Transverse colon (tissue), 4 donors: ENCODE results near the gene DNAH1. TPM values are rescaled to one million over a fixed set of nuclear protein-coding genes. Genes with fewer than 3 reads are reported as not detected.

ENCODE experiments used
- DNase-seq: peaks from one replicate; pipeline ENCODE4 v3.0.0-alpha.2; 2019
- H3K27ac ChIP-seq, 4 donors: fragments of 200-600 bp; sonication (generic); 2 replicates each; pipeline ENCODE4 v1.5.1; 2016 to 2018; ENCODE audit warnings: inconsistent platforms in 4 of 4
- H3K27me3 ChIP-seq: fragments of 200-600 bp; sonication (generic); 2 replicates; pipeline ENCODE4 v1.5.1; 2017; ENCODE audit warnings: inconsistent platforms
- H3K36me3 ChIP-seq, 4 donors: fragments of 200-600 bp; sonication (generic); 2 replicates each; pipeline ENCODE4 v1.5.1; 2017 to 2019; ENCODE audit warnings: inconsistent platforms in 4 of 4
- H3K4me1 ChIP-seq, 4 donors: fragments of 200-600 bp; sonication (generic); 2 replicates each; pipeline ENCODE4 v1.5.1; 2017 to 2020; ENCODE audit warnings: inconsistent platforms in 4 of 4
- H3K4me3 ChIP-seq, 4 donors: fragments of 200-600 bp; sonication (generic); 1 replicate in 1 of 4; 2 replicates in 3 of 4; pipeline versions ENCODE4 v1.5.1 to v1.6.1; 2017 to 2019; ENCODE audit warnings: inconsistent platforms in 4 of 4
- H3K9me3 ChIP-seq, 2 donors: fragments of 200-600 bp; sonication (generic); 2 replicates each; pipeline ENCODE4 v1.5.1; 2017 to 2019; ENCODE audit warnings: inconsistent platforms in 2 of 2
- EP300 ChIP-seq: sonication (generic); formaldehyde crosslinking; IDR thresholded peaks from one replicate; pipeline ENCODE4 v1.6.1; 2017; ENCODE audit warnings: antibody characterized with exemption, low read depth
- POLR2A ChIP-seq: fragments of 450-650 bp; IDR thresholded peaks from one replicate; pipeline ENCODE4 v1.6.1; 2016; ENCODE audit warnings: antibody characterized with exemption, mild to moderate bottlenecking, moderate library complexity
- POLR2AphosphoS5 ChIP-seq, 3 donors: sonication (generic); formaldehyde crosslinking; IDR thresholded peaks; one replicate each; pipeline ENCODE4 v1.6.1; 2016; ENCODE audit warnings: antibody characterized with exemption in 3 of 3
- WGBS, 2 donors: methylation state at CpG; one replicate each; pipeline ENCODE4 v1.1.5; 2018; ENCODE audit warnings: low coverage in 1 of 2; 5-methylcytosine and 5-hydroxymethylcytosine counted together
- in situ Hi-C, 4 donors: fragments of 200-750 bp; cut with MboI; loops; one replicate each; pipeline versions ENCODE4 v1.15.0 to v1.15.1; 2017; ENCODE audit warnings: low sequenced_read_pairs in 3 of 4, low pct_ligation_motif_present in 1 of 4, low pct_unique_long_range_greater_than_20kb in 1 of 4
- intact Hi-C: fragments of 100-400 bp; cut with DNase I; formaldehyde crosslinking; loops from one replicate; pipeline ENCODE4 v1.15.1; 2023; ENCODE audit warnings: low total_unique reads
- total RNA-seq, 4 donors: library from RNA; depleted of rRNA; stranded (reverse); fragments of >200 nt; gene quantifications; one replicate each; pipeline ENCODE4 v1.1.0, GENCODE V29; 2016
- TF ChIP-seq, protein P1 (sequence below), 5 experiments: fragments of 200-600 bp in 3 of 5; fragments of 450-650 bp in 2 of 5; sonication (generic) in 3 of 5; IDR thresholded peaks; 1 replicate in 2 of 5; 2 replicates in 3 of 5; pipeline ENCODE4 v1.5.1; 2016 to 2017; ENCODE audit warnings: antibody characterized with exemption in 5 of 5, inconsistent platforms in 3 of 5, mild to moderate bottlenecking in 2 of 5, moderate library complexity in 1 of 5

The DNAH1 gene
- total RNA-seq, 4 donors from 2014 or later, result 17.6 to 102 (median 26.3) TPM

DNA sequence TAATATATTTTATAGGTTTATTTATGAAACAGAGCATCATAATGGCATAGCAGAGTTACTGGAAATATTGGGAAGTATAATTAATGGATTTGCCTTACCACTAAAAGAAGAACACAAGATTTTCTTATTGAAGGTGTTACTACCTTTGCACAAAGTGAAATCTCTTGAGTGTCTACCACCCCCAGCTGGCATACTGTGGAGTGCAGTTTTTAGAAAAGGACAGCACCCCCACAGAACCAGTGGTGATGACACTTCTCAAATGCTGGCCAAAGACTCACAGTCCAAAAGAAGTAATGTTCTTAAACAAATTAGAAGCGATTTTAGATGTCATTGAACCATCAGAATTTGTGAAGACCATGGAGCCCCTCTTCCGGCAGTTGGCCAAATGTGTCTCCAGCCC is 58.1 kb downstream of the DNAH1 start:
- no peaks in the 10 kb centered on the region for H3K27me3 ChIP-seq
- WGBS, 2 donors, result 72 to 91% methylated on average over 2 of the region's 2 CpGs
- TF ChIP-seq EP300, result no peak
- no peak for TF ChIP-seq POLR2AphosphoS5 (IDR thresholded peaks at IDR 0.05)
- TF ChIP-seq, protein P1, sequence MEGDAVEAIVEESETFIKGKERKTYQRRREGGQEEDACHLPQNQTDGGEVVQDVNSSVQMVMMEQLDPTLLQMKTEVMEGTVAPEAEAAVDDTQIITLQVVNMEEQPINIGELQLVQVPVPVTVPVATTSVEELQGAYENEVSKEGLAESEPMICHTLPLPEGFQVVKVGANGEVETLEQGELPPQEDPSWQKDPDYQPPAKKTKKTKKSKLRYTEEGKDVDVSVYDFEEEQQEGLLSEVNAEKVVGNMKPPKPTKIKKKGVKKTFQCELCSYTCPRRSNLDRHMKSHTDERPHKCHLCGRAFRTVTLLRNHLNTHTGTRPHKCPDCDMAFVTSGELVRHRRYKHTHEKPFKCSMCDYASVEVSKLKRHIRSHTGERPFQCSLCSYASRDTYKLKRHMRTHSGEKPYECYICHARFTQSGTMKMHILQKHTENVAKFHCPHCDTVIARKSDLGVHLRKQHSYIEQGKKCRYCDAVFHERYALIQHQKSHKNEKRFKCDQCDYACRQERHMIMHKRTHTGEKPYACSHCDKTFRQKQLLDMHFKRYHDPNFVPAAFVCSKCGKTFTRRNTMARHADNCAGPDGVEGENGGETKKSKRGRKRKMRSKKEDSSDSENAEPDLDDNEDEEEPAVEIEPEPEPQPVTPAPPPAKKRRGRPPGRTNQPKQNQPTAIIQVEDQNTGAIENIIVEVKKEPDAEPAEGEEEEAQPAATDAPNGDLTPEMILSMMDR (IDR thresholded peaks at IDR 0.05), result no peak
- no peak for TF ChIP-seq POLR2A
- in situ Hi-C loops, result no loop called here
- intact Hi-C loops, result no loop called here
- H3K9me3 ChIP-seq, result no peaks in the 10 kb centered on the region
- H3K4me1 ChIP-seq, result no peaks in the 10 kb centered on the region
- no peaks in the 10 kb centered on the region for H3K36me3 ChIP-seq
- no peak overlapping the region for H3K27ac ChIP-seq
- DNase-seq, result no peak
- no peak overlapping the region for H3K4me3 ChIP-seq

DNA sequence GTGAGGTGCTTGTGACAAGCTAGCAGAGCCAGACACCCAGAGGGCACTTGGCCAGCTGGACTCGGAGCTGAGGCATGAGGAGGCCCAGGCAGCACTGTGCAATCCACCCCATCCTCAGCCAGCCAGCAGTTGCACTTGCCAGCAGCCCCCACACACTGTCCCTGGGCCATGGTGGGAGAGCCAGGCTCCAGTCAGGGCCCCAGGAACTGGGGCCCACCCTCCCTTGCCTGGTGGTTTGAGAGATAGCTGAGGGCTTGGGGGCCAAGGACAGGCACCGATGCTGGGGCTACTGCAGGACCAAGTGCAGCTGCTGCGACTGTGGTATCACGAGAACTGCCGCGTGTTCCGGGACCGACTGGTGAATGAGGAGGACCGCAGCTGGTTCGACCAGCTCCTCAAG is 63.5 kb downstream of the DNAH1 start:
- Histone ChIP-seq H3K36me3 (no peaks in the 10 kb centered on the region), H3K4me1 (no peaks in the 10 kb centered on the region), H3K27me3 (no peaks in the 10 kb centered on the region), H3K4me3 (no peak overlapping the region), H3K9me3 (no peaks in the 10 kb centered on the region), H3K27ac (no peak overlapping the region)
- 84% methylated on average over 10 of the region's 10 CpGs; no CpG with 5 or more reads in 1 of the 2 donors for WGBS, 2 donors
- TF ChIP-seq, protein P1 (IDR thresholded peaks at IDR 0.05), result no peak
- TF ChIP-seq EP300 (no peak), POLR2AphosphoS5 (IDR thresholded peaks at IDR 0.05) (no peak), POLR2A (no peak)
- no peak for DNase-seq
- intact Hi-C loops (no loop called here), in situ Hi-C loops (no loop called here)

DNA sequence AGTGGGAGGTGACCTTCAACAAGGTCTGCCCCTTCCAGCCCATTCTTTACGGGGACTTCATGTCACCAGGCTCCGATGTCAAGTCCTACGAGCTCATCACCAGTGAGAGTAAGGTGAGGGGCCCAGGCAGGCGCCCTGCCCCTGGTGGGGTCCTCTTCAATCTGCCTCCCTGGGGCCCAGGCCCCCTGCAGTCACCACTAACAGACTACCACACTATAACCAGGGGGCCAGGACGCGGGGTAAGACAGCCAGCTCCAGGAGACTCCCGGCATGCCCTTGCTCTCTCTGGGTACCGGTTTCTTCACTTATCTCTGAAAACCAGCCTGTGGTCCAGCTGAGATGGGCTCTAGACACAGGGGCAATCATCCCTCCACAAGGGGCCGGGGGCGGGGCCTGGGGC is 63.9 kb downstream of the DNAH1 start:
- in situ Hi-C loops, result no loop called here
- H3K9me3 ChIP-seq, result no peaks in the 10 kb centered on the region
- H3K4me3 ChIP-seq, result no peak overlapping the region
- no peak for DNase-seq
- no peaks in the 10 kb centered on the region for H3K27me3 ChIP-seq
- no peaks in the 10 kb centered on the region for H3K4me1 ChIP-seq
- H3K27ac ChIP-seq, result no peak overlapping the region
- 80 to 89% methylated on average over 1 to 8 of the region's 10 CpGs for WGBS, 2 donors
- TF ChIP-seq POLR2AphosphoS5 (IDR thresholded peaks at IDR 0.05) (no peak), POLR2A (no peak)
- TF ChIP-seq, protein P1 (IDR thresholded peaks at IDR 0.05), result no peak
- intact Hi-C loops, result no loop called here
- no peaks in the 10 kb centered on the region for H3K36me3 ChIP-seq

DNA sequence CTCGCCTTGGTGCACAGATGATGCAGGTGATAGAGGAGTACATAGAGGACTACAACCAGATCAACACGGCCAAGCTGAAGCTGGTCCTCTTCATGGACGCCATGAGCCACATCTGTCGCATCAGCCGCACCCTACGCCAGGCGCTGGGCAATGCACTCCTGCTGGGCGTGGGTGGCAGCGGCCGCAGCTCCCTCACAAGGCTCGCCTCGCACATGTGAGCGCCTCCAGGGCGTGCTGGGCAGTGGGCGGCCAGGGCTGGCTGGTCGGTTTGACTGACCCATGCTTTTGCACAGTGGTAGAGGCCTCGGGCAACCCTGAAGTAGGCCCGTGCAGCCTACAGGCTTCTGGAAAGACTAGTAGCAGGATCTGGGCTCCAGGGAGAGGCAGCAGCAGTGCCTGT is 65.5 kb downstream of the DNAH1 start:
- no peak for TF ChIP-seq EP300
- TF ChIP-seq, protein P1 (IDR thresholded peaks at IDR 0.05), result no peak
- Histone ChIP-seq H3K4me1 (no peaks in the 10 kb centered on the region), H3K27me3 (no peaks in the 10 kb centered on the region), H3K27ac (no peak overlapping the region), H3K4me3 (no peak overlapping the region), H3K36me3 (no peaks in the 10 kb centered on the region), H3K9me3 (no peaks in the 10 kb centered on the region)
- in situ Hi-C loops (no loop called here), intact Hi-C loops (no loop called here)
- DNase-seq, result no peak
- 84% methylated on average over 18 of the region's 18 CpGs; no CpG with 5 or more reads in 1 of the 2 donors for WGBS, 2 donors
